GM10266 (cell line): ENCODE measurements around the gene ZEB1.

Experiments
- DNase-seq: peaks from one replicate; pipeline ENCODE4 v3.0.0; 2012; ENCODE audit errors: extremely low spot score
- CTCF ChIP-seq: IDR thresholded peaks from 2 replicates; pipeline ENCODE4 v1.5.1; 2012; ENCODE audit warnings: mild to moderate bottlenecking, low read depth; ENCODE audit not compliant: control insufficient read depth, insufficient read depth; ENCODE audit errors: missing control alignments

Gene ZEB1

GRCh38 chr10:31372439-31372838 lies 53.4 kb downstream of the ZEB1 start:
- TF ChIP-seq CTCF, result no peak
- DNase-seq, result no peak

GRCh38 chr10:31374146-31374696 lies 55.2 kb downstream of the ZEB1 start:
- TF ChIP-seq CTCF, result no peak
- no peak for DNase-seq

GRCh38 chr10:31381171-31381570 lies 62.2 kb downstream of the ZEB1 start:
- DNase-seq, result no peak
- no peak for TF ChIP-seq CTCF

GRCh38 chr10:31381766-31382316 lies 62.8 kb downstream of the ZEB1 start:
- no peak for DNase-seq
- no peak for TF ChIP-seq CTCF

- TF ChIP-seq CTCF, result no peak
- peak; percentile 74 for DNase-seq
Measured at GRCh38 chr10:31383810-31384588, 65.0 kb downstream of the ZEB1 start.

GRCh38 chr10:31384589-31384949 lies 65.6 kb downstream of the ZEB1 start:
- DNase-seq, result no peak
- no peak for TF ChIP-seq CTCF

- no peak for DNase-seq
- TF ChIP-seq CTCF, result no peak
Measured at GRCh38 chr10:31390804-31391203, 71.8 kb downstream of the ZEB1 start.
